ENCODE data around the gene C2orf68.
"Not testable (repeated sequence)": the region's sequence is repeated elsewhere in the genome, so short reads cannot be mapped to it uniquely, and the experiment has no call there.

C2orf68 gene

DNA sequence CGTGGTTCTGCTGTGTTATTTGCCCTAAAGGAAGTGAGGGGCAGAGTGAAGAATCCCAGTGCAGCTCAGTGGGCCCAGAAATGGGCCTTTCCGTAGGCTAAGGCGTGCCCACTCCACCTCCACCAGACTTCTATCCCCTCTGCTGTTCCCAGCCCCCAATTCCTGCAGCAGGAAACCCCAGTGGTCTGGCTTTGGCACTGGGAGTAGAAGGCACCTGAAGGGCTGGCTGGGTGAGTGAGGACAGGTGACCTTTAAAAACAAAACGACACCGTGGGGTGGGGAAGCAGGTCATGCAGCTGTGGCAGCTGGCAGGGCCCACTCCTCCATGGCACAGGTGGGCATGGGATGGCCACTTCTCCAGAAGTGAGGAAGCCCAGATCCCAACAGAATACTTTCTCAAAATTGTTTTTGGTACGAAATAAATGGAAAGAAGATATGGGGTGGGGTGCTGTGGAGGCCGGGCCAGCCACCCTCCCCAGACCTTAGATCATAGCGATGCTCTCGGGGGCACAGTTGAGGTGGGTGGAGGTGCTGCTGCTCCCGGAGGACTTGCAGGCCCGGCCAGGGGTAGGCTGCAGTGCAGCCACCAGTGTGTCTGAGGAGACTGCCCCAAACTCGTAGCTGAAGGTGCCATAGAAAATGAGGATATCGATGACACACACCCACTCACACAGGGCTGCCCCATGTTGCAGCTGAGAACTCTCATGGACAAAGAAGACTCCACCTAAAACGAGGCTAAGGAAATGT, 13.1 kb downstream of the C2orf68 start:
- DNase-seq: no peak

DNA sequence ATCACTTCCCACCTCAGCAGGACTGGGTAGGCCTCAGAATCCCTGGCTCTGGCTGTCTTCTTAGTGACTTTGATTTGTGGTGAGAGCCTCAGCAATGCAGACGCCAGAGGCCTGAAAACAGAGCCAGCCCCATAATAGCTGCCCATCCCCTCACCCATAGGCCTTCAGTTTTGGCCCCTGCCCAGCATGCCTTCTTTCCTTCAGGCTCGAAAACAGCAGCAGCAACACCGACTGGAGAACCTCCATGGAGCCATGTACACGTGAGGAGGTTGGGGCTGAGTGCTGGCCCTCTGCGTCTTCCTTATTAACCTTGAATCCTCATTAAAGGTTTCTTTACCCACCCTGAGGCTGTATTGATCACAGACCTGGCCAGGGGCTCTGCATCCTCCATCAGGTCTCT, 14.6 kb downstream of the C2orf68 start:
- DNase-seq: no peak

DNA sequence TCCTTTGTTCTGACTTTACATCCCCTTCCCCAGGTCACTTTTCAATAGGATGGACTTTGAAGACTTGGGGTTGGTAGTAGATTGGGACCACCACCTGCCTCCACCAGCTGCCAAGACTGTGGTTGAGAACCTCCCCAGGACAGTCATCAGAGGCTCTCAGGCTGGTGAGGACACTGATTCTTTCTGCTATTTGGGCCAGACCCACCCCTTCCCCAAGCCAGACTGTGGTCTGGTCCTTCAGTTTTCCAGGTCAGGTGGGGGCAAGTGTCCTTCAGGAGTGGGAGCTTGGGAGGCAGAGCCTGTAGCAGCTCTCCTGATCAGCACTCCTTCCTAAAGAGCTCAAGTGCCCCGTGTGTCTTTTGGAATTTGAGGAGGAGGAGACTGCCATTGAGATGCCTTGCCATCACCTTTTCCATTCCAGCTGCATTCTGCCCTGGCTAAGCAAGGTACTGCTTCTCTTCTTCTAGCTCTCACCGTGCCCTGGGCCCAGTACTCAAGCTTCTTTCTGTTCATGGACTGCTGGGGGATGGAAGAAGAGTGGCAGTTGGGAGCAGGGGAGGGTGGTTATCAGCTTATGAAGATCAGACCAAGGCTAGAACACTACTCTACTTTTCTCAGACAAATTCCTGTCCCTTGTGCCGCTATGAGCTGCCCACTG, 15.3 kb downstream of the C2orf68 start:
- no peak for DNase-seq

DNA sequence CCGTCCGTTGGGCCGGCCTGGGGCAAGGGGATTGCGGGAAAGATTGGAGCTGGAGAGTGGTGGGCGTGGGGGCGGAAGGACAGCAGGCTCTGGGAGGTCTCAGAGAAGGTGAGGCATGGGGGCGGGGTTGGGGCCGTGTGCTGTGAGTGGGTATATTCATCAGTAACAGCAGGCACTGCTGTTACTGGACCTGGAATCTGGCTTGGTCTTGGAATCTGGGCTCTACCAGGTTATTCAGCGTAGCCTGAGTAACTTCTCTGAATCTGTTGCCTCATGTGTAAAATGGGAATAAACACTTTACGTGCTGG, 15.9 kb downstream of the C2orf68 start:
- DNase-seq: no peak

DNA sequence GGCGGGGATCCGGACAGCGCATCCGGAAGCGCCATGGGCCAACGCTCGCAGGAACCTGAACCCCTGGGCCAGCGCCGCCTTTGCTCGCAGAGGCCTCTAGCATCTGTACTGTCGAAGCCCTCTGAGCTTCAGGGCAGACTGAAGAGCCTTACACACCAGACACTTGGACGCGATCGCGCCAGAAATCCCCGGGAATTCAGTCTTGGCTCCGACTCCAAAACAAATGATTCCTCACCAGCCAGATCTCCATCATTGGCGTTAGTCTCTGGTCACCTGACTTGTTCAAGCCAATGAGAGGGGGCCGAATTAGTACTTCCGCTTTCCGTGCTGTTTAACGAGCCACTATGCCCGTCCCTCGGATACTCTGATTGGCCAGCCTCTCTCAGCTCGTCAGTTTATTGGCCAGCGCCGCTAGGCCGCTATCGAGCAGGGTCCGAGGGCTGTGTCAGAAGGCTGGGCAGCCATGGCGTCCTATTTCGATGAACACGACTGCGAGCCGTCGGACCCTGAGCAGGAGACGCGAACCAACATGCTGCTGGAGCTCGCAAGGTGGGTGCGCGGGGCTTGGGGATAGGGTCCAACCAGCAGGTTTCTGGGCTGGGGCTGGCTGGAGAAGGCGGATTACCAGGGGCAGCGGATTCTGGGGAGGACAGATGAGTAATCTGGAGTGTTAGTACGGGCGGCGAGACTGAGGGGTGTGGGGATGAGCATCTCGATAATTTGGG, 16.4 kb downstream of the C2orf68 start, which contains the start of gene RNF181:
Gene RNF181, plus strand, starts transcription at position 445 of the 725 bp plus-strand sequence. Its CDS starts 19 bp downstream, at position 464.
- peak; percentile 97 for DNase-seq

DNA sequence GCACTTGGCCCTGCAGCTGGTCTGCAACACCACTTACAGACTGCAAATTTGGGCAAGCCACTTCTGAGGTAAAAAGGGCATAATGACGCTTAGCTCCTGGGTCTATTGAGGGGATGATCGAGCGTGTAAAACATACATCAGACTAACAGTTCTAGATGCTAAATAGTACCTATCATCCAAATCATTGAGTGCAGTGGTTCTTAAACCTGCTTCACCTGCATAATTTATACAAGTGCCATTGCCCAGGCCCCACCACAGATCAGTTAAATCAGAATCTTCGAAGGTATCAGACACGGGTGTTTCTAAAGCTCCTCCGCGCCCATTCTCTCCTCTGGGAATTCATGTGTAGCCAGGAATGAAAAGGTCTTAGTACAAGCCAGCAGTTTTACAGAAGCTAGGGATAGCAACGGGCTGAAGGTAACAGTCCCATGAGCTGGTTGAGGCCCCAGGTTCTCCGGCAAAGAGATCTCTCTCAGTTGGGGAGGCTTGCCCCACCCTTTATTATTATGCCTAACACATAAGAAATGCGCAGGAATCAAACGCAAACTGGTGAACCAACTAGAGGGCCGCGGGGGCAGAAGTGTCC, 17.1 kb downstream of the C2orf68 start:
- no peak for DNase-seq

DNA sequence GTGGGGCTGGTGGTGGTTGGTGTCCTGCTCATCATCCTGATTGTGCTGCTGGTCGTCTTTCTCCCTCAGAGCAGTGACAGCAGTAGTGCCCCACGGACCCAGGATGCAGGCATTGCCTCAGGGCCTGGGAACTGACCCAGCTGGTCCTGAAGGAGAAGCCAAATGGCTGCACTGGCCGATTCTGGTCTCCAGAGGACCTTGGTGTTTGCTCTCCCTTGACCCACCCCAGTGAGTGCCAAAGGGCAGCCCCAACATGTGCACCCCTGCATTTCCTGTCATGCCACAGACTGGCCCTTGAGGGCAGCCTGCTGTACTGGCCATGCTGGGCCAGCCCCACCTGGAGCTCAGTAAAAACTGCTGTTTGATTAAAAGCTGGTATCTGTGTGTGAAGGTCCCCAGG, 18.8 kb downstream of the C2orf68 start:
- no peak for DNase-seq

DNA sequence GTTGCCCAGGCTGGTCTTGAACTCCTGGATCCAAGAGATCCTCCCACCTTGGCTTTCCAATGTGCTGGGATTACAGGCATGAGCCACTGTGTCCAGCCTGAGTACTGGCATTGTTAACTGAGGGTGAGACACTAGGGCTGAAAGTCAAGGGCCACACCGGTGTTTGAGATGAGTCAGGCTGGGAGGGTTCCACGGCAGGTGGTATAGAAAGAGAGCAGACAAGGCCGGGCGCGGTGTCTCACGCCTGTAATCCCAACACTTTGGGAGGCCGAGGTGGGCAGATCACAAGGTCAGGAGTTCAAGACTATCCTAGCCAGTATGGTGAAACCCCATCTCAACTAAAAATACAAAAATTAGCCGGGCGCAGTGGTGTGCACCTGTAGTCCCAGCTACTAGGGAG, 19.6 kb downstream of the C2orf68 start:
- DNase-seq: not testable (repeated sequence)

DNA sequence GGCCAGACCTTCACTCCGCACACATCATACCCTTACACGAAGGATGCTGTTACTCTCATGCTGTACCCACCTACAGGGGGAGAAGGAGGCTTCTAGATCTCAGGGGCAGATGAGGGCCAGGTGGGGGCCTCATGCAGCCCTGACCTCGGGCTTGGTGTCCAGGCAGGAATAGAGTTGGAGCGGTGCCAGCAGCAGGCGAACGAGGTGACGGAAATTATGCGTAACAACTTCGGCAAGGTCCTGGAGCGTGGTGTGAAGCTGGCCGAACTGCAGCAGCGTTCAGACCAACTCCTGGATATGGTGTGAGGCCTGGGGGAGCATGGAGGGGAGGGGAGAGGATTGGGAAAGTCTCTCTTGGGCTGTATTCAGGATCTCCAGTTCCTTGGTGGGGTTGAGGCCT, 20.3 kb downstream of the C2orf68 start:
- DNase-seq: no peak

DNA sequence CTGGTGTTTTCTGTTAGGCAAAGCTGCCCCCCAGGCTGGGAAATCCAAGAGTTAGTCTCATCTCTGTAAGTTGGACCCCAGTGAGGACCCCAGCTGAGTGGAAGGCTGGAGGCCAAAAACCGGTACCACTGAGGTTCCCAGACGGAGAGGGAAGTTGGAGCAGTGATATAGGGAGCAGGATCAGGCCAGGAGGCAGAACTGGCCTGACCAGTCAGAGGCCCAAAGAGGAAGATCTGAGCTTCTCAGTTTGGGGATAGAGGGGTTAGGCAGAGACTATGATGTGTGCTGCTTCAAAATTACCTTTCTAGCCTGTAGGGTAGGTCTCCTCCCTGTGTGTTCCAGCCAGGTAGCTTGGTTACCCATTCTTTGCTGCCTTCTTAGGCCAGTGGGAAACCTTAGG, 20.9 kb downstream of the C2orf68 start:
- DNase-seq: no peak

DNA sequence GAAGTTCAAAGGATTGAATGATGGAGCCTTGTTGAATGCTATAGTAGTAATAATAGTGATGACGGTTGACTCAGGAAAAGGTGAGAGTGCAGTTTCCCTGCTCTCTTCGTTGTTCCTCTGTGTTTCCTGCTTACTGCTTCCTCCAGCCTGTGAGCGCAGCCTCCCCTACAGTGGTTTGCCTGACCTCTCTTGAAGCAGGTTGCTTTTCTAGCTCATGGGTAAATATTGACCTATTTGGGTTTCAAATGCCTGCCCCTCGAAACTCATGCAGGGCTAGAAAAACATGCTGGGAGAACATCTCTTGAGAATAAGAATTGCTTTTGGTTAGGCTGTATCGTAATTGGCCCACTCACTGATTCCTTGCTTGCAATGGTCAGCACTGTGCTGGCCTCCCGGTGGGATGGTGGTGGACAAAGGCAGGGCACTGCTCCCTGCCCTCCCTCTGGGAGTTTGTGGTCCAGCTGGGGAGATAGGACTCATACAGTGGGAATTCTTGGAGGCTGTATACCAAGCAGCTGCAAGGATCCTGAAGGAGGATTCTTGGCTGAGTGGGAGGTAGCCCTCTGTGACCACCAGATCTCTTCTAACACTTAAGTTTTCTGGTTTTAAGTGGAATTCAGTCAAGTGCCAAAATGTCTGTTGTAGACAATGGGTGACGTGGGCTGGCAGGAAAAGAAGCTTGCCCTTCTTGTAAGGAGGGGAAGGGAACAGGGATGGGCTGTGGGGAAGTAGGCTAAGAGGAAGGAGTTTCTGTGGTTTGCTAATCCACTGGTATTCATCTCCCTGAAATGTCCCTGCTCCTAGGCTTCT, 21.7 kb downstream of the C2orf68 start:
- no peak for DNase-seq

DNA sequence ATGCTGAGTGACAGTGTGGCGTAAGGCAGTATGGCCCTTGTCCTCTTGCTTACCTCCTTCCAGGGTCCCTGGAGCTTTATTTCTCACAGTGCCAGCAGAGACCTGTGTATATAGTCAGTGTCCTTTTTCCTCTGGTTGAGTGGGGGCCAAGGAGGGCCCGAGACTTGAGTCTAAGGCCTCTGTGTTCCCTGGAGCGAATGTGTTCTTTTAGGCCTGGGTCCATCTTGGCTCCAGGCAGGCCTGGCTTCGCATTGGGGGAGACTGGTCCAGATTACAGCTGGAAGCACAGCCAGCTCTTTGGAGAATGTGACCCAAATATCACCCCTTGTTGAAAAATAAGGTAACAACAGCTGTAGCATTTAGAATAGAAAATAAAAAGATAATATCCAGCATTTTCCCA, 22.7 kb downstream of the C2orf68 start:
- DNase-seq: no peak

DNA sequence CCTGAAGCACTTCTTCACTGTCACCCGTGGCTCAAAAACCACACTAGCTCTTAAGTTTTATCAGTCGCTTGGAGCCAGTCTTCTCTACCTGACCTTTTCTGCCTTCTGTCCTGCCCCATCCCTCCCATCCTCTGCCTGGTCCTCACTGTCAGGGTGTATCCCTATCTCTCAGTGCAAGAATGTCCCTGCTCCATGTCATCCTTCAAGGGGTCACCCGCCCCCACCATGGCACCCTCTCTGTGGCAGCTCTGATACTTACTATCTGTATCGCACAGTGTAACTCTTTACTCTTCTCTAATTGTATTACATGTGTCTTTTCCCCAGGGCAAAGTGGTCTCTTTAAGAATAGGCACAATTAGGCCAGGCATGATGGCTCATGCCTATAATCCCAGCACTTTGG, 23.2 kb downstream of the C2orf68 start:
- DNase-seq: no peak

DNA sequence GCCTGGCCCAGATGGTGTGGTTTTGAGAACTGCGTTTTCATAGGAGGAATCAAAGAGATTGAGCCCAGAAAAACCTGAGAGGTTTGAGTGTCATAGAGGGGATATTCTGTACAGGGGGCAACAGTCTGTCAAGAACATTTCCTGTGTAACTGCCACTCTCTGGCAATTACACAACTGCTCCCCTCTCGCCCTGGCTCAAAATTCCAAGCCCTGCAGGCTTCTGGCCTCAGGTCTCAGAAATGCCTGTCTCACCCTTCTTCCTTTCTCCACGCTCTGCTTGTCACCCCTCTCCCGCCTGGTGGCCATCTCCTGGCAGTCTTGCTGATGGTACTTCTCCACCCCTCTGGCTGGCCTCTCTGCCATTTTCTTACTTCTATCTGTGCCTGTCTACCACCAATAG, 23.6 kb downstream of the C2orf68 start:
- DNase-seq: no peak

DNA sequence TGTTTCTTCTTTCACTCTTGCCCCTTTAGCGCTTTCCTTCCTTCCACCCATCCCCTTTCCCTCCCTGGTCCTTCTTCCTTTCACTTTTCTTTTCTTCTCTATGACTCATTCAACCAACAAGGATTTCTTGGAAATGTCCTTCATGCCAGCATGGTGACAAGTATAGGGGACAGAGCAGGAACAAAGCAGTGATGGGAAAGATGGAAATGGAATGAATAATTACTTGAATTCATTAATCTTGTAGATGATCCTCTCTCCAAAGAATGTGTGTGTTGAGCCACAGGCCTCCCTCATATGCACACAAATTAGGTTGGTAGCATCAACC, 26.1 kb downstream of the C2orf68 start:
- no peak for DNase-seq

DNA sequence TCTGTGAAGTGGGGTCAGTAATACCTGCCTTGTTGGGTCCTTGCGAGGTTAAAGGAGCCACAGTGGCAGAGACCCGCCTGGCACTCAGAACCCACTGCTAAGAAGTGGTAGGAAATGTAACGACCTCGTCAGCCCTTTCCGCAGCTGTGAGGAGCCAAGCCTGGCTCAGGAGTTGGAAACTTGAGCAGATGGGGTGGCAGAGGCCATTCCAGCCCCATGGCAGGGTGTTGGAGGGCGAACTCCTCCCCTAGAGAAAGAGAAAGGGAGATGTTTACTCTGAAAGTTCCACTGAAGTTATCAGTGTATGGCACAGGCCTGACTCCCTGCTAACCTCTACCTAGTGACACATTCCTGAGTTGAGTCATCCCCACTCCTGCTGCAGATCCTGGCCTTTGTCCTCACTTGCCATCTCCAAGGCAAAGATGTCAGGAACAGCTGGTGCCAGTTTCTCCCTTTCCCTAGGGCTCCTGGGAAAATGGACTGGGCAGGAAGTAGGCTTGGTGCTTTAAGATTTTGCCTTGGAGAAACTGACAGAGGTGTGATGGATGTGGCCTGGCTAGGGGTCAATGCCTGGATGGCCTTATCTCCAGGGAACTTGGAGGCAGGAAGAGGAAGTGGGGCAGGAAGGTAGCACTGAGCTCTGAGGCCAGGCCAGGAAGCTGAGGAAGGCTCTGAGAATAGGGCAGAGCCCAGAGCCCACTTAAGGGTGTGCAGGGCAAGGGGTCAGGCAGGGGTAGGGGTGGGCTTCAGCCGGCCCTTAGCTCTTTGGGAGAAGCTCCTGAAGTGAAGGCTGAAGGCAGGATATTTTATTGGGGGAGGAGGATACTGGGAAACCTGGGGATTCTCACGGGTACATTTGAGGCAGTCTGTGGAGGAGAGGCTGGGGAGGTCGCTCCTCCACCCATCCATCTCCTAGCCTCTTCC, 26.7 kb downstream of the C2orf68 start:
- no peak for DNase-seq

DNA sequence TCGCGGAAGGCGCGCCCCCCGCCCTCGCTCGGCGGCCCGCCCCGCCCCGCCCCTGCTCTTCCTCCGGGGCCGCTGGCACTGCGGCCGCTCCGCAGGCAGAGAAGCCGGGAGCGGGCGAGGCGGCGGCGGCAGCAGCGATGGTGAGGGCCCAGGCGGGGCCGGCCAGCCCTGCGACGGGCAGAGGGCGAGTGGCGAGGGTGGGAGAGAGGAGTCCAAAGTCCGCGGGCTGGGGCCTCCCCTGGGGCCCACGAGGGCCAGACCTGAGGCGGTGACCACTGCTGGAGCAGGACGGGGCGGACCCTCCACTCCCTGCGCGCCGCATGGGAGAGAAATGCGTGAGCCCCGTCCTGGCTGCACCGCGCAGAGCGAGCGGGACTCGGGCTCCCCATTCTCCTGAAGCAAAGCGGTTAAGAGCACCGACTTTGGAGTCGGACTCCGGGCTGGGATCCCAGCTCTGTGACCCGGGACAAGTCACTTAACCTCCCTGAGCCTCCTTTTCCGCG, 27.5 kb downstream of the C2orf68 start, which contains the start of gene VAMP5:
Gene VAMP5, plus strand, starts transcription at position 78 of the 503 bp plus-strand sequence. Its CDS starts 60 bp downstream, at position 138.
- peak; percentile 76 for DNase-seq

DNA sequence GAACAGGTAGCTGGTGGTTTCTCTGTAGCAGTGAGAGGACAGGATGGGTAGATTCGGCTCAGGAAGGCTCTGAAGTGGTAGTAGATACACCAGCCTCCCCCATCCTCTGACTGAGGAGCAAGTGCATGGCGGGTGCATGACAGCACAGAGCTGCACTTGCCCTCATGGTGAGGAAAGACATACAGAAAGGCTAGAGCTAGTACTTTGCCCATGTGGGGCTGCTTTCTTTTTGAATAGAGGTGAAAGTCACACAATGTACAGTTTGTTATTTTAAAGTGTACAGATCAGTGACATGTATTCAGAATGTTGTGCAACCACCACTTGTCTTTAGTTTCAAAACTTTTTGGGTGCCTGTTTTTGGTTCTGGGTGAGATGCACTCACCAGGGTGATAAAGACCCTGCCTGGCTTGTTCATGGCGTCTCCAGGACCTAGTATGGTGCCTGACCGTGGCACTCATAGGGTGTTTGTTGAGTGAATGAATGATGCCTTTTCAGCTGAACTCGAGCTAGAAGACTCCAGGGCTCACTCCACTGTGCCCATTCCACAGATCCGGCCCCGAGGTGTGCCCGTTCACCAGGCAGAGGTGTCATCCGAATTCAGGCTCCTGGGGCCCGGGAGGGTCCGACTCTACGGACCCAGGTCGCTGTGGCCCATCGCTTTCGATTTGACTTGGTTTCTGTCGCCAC, 28.1 kb downstream of the C2orf68 start:
- DNase-seq: no peak

DNA sequence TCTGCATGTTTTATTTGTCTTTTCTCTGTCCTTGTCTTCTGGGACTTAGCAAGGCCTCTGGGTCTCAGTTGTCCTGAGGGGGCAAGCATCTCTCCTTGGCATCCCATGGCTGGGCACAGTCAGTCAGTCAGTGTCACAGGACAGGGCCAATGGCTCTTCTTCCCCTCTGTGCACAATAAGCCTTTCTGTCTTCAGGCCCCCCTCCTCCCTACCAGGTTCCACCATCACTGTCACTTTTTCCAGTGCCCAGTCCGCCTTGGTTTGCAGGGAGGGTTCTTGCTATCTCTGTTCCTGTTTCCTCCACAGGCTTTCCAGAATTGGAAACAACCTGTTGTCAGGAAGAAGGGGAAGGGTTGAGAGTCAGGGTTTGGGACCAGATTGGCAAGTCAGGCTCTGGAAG, 29.4 kb downstream of the C2orf68 start:
- no peak for DNase-seq

DNA sequence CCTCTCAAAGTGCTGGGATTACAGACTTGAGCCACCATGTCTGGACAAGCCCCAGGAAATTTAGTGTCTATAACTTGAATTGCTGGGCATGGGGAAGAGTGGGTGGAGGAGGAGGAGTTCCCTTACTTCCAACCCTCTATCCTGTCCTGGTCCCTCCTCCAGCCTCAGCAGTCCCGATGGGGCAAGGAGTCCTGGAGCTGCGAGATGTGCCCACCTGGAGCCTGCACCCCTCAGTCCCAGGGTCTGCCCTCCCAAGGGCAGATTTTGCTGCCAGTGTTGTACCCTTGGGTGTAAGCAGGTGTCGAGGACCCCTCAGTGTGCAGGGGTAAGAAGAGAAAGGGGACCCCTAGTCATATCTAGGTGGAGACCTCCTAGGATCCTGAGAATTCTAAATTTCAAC, 31.7 kb downstream of the C2orf68 start:
- no peak for DNase-seq
